Measurements from ENCODE around the gene CHST3. TPM values are rescaled to one million over a fixed set of nuclear protein-coding genes. Genes with fewer than 3 reads are reported as not detected.
A peak's percentile ranks its signal among the peaks of the same experiment; 100 is the strongest.

CHST3 gene
- total and polyA plus RNA-seq, 8 donors = 3.1 to 10.8 (median 3.6) TPM

DNA sequence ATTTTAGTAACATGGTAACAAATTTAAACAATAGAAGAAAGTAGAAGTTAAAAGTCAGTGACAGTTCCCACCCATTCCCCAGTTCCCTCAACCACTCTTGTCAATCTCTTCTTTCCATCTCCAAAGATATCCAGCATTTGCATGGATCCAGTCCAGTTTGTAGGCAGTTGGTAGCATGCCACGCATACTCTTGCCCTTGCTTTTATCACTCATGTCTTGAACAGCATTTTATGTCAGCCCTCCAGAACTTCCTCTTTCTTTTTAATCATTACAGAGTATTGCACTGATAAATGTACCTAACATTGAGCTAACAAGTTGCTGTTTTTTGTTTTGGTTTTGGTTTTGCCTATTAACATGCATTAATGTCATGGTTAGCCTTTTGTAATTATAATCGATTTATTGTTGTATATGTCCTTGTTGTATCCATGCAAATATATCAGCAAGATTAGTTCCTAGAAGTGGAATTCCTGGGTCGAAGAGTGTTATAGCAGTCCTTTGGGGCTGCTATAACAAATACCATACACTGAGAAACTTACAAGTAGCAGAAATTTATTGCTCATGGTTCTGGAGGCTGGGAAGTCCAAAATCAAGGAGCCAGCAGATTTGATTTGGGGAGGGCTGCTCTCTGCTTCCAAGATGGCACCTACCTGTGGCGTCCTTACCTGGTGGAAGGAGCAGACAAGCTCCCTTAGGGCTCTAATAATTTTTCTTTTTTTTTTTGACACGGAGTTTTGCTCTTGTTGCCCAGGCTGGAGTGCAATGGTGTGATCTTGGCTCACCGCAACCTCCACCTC, 25.7 kb downstream of the CHST3 start:
- no peak for FAIRE-seq
- peak in 2 of 4 donors; percentile 27 to 39 for ATAC-seq
- no peak for DNase-seq
- H3K9me3 ChIP-seq = no peaks in the 10 kb centered on the region
- intact Hi-C loops (cut with DNase I) = no loop called here
- H3K27me3 ChIP-seq = no peaks in the 10 kb centered on the region
- no peak overlapping the region for H3K4me3 ChIP-seq
- no peaks in the 10 kb centered on the region for H3K36me3 ChIP-seq
- peaks cover 2 to 10% (median 3%) of the 10 kb centered on the region in 3 donors for H3K4me1 ChIP-seq
- 51 to 52% methylated on average over 6 of the region's 6 CpGs for WGBS, 2 donors
- TF ChIP-seq, protein P1, sequence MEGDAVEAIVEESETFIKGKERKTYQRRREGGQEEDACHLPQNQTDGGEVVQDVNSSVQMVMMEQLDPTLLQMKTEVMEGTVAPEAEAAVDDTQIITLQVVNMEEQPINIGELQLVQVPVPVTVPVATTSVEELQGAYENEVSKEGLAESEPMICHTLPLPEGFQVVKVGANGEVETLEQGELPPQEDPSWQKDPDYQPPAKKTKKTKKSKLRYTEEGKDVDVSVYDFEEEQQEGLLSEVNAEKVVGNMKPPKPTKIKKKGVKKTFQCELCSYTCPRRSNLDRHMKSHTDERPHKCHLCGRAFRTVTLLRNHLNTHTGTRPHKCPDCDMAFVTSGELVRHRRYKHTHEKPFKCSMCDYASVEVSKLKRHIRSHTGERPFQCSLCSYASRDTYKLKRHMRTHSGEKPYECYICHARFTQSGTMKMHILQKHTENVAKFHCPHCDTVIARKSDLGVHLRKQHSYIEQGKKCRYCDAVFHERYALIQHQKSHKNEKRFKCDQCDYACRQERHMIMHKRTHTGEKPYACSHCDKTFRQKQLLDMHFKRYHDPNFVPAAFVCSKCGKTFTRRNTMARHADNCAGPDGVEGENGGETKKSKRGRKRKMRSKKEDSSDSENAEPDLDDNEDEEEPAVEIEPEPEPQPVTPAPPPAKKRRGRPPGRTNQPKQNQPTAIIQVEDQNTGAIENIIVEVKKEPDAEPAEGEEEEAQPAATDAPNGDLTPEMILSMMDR (IDR thresholded peaks at IDR 0.05) = no peak
- peak overlapping the region in 2 of 4 donors; percentile 6 to 41 for H3K27ac ChIP-seq

DNA sequence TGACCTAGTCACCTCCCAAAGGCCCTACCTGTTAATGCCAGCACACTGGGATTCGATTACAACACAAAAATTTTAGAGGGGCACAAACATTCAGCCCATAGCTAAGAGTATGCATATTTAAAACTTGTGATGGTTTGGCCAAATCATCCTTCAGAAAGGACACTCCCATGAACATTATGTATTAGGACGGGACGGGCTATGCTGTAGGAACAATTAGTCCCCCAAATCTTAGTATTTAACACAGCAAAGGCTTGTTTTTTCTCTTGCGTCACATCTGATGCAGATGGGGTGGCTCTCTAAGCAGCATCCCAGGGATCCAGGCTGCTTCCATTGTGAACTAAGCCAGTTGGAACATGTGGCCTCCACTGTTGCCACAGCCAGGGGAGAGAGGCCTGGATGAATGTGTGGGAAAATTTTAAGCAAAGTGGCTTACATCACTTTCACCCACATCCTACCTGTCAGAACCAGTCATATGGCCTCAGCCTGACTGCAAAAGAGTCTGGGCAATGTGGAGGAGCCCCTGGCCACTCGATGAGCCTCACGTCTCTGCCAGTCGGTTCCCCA, 26.6 kb downstream of the CHST3 start:
- no peaks in the 10 kb centered on the region for H3K27me3 ChIP-seq
- FAIRE-seq (no peak), ATAC-seq (no peak), DNase-seq (no peak)
- TF ChIP-seq, protein P1 (IDR thresholded peaks at IDR 0.05) = no peak
- no peaks in the 10 kb centered on the region for H3K36me3 ChIP-seq
- H3K27ac ChIP-seq = no peak overlapping the region
- intact Hi-C loops (cut with DNase I) = no loop called here
- peaks cover 0 to 4% (median 3%) of the 10 kb centered on the region in 3 donors for H3K4me1 ChIP-seq
- 74 to 92% methylated on average over 7 of the region's 7 CpGs for WGBS, 2 donors
- no peaks in the 10 kb centered on the region for H3K9me3 ChIP-seq
- H3K4me3 ChIP-seq = no peak overlapping the region

DNA sequence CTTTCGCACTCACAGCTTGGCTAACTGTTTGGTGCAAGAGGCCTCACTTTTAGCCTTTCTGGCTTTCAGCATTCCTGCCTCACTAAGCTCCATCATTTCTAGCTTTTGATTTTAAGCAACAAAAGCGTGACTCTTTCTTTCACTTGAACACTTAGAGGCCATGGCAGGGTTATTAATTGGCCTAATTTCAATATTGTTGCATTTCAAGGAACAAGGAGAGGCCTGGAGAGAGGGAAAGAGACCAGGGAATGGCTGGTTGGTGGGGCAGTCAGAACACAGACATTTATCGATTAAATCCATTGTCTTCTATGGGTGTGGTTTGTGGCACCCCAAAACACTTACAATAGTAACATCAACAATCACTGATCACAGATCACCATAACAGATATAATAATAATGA, 31.3 kb downstream of the CHST3 start:
- H3K9me3 ChIP-seq = no peaks in the 10 kb centered on the region
- H3K4me3 ChIP-seq = no peak overlapping the region
- intact Hi-C loops (cut with DNase I) = no loop called here
- no peak for DNase-seq
- FAIRE-seq = no peak
- H3K36me3 ChIP-seq = no peaks in the 10 kb centered on the region
- TF ChIP-seq, protein P1 (IDR thresholded peaks at IDR 0.05) = no peak
- 95 to 100% methylated on average over 3 of the region's 3 CpGs for WGBS, 2 donors
- no peaks in the 10 kb centered on the region for H3K27me3 ChIP-seq
- no peak for ATAC-seq
- H3K27ac ChIP-seq = no peak overlapping the region
- peaks cover 0 to 6% (median 0%) of the 10 kb centered on the region in 3 donors for H3K4me1 ChIP-seq

DNA sequence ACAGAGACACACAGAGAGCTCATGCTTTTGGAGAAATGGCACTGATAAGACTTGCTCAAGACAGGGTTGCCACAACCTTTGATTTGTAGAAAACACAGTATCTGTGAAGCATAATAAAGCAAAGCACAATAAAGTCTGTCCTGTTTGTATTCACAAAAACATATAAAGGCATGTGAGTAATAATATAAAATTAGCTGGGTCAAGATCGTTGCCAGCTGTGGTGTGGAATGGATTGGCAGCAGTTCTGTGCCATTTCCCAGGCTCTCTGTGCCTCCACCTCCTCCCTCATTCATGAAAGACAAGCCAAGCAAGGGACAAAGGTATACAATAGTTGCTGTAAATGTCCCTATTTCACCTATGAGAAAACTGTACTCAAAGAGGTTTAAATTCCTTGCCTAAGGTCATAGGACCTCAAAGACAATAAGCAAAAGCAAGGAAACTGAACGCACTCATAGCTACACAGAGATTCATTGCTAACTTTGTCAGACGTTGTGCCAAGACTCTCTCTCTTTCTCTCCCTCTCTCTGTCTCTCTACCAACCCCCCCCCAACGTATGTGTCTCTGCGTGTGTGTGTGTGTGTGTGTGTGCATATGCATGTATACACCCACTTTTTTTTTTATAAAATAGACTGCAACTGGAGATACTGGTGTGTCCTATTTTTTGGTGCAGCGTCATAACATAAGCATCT, 31.8 kb downstream of the CHST3 start:
- ATAC-seq = no peak
- Histone ChIP-seq H3K27me3 (no peaks in the 10 kb centered on the region), H3K4me3 (no peak overlapping the region), H3K36me3 (no peaks in the 10 kb centered on the region), H3K27ac (no peak overlapping the region), H3K9me3 (no peaks in the 10 kb centered on the region), H3K4me1 (peaks cover 0 to 6% (median 0%) of the 10 kb centered on the region in 3 donors)
- intact Hi-C loops (cut with DNase I) = no loop called here
- TF ChIP-seq, protein P1 (IDR thresholded peaks at IDR 0.05) = no peak
- DNase-seq = no peak
- WGBS, 2 donors = 52 to 61% methylated on average over 6 of the region's 6 CpGs
- no peak for FAIRE-seq

All from pancreas (tissue), 10 donors.